Measurements from ENCODE around the gene GAS6. TPM values are rescaled to one million over a fixed set of nuclear protein-coding genes. Genes with fewer than 3 reads are reported as not detected.

The GAS6 gene
- total RNA-seq, result 45.3 and 210 TPM in 2 replicates

DNA sequence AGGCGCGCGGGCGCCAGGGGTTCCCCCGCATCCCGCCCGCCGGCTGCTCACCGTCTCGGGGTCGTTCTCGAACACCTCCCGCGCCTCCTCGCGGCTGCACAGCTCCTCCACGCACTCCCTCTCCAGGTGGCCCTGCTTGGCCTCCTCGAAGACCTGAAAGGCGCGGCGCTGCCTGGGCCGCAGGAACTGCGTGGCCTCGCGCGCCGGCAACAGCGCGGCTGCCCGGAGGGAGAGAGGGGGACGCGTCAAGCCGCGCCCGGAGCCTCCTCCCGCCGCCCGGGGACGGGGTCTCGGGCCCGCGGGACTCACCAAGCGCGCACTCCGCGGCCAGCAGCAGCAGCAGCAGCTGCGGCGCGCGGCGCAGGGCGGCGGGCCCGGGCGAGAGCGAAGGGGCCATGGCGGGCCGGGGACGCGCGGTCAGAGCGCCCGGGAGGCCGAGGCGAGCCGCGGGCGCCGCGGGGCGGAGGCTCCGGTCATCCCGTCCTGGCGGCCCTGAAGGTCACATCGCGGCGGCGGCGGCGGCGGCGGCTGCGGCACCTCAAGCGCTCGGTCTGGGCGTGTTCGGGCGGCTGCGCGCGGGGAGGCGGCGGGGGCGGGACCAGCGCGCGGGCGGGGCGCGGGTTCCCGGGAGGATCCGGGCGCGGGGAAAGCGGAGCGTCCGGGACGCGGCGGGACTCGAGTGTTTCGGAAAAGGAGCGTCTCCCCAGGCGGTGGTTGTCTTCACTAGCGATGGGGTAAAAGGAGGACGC is at the start of gene GAS6:
TSS of gene GAS6 (minus strand) at position 553 of the 749 bp plus-strand sequence. CDS start at position 397, 156 bp downstream.

Other genes starting within 250 kb of the GAS6 start
- gene ATP4B, start 205.9 kb downstream of the GAS6 start, total RNA-seq, result not detected in 2 replicates
- gene GRK1, start 196.9 kb downstream of the GAS6 start, total RNA-seq, result 0.44 TPM in 1 of 2 replicates, not detected in the other
- gene TMEM255B, start 104.8 kb downstream of the GAS6 start, total RNA-seq, result 27.5 and 73.5 TPM in 2 replicates
- gene C13orf46, start 110.0 kb upstream of the GAS6 start, total RNA-seq, result 0.16 and 0.76 TPM in 2 replicates